Activated CD4-positive, alpha-beta T cell treated with anti-CD3 and anti-CD28 coated beads, Interleukin-2, Interleukin-4, amounts not matched to agents 100 ng/mL and 50 ng/mL, durations not matched to agents 16 hours and 8 hours (primary cell): ENCODE results near the gene CPLX3.

Source experiments
- DNase-seq: peaks from one replicate; pipeline ENCODE4 v3.0.0-alpha.2; 2020; ENCODE audit warnings: low spot score

The CPLX3 gene

DNA sequence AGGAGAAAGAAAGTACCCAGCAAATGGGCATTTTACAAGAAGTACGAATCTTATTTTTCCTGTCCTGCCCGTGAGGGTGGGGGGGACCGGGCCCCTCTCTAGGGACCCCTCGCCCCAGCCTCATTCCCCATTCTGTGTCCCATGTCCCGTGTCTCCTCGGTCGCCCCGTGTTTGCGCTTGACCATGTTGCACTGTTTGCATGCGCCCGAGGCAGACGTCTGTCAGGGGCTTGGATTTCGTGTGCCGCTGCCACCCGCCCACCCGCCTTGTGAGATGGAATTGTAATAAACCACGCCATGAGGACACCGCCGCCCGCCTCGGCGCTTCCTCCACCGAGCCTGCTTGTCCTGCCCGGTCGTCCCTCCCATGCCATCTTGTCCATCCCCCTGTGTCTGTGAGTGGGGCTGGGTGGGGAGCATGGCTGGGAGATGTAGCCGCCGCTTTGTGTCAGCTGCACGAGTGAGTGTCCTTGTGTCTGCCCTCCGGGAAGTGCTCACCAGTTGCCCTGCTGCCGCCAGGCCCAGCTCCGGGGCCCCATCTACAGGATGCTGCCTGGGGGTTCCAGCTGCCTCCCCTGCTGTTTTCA lies 23.5 kb upstream of the CPLX3 start:
- no peak for DNase-seq

DNA sequence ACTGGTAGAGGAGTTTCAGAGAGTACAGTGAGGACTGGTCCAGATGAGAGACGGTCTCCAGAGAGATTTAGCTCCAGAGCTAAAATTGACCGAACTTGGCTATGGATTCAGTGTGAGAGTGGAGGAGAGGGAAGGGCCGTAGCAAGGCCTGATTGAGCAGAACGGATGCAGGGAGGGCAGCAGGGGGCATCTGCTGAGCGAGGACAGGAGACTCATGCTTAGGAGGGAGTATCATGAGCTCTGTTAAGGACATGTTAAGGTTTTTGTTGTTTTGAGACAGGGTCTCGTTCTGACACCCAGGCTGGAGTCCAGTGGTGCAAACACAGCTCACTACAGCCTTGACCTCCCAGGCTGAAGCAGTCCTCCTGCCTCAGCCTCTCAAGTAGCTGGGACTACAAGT lies 21.5 kb upstream of the CPLX3 start:
- DNase-seq, result no peak

DNA sequence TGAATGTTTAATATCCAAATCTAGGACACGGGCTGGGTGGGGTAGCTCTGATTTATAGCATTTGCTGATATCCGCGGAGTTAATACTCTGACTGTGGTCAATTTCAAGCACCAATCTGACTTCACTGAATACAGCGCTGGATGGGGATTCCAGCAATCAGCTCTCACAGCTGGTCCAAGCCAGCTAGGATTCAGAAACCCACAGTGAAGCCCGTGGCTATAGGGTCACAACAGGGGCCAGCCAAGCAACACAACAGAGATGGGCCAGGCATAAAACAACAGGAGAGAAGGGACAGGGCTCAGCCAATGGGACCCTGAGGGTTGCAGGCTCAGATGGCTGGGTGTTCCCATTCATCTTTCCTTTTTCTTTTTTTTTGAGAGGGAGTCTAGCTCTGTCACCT lies 19.1 kb upstream of the CPLX3 start:
- no peak for DNase-seq

DNA sequence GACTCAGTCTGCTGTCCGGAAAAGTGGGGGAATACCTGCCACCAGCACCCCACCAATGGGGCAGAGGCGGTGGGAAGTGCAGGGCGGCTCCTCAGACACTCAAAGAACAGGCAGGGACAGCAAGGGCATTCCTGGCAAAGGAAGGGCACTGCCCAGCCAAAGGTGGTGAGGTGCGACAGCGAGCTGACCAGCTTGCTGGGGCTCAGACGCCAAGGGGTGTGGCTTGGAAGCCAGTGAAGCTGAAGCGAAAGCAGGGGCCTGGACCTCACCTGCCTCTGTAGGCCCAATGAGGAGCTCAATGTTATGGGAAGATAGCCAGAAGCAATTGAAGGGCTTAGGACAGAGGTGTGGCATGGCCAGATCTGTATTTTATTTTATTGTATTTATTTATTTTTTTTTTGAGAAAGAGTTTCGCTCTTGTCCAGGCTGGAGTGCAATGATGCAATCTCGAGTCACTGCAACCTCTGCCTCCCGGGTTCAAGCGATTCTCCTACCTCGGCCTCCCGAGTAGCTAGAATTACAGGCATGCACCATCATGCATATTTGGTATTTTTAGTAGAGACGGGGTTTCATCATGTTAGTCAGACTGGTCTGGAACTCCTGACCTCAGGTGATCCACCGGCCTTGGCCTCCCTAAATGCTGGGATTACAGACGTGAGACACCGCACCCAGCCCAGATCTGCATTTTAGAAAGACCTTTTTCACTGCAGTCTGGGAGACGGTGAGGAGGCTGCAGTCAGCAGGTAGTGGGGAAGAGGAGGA lies 18.2 kb upstream of the CPLX3 start:
- DNase-seq, result no peak

DNA sequence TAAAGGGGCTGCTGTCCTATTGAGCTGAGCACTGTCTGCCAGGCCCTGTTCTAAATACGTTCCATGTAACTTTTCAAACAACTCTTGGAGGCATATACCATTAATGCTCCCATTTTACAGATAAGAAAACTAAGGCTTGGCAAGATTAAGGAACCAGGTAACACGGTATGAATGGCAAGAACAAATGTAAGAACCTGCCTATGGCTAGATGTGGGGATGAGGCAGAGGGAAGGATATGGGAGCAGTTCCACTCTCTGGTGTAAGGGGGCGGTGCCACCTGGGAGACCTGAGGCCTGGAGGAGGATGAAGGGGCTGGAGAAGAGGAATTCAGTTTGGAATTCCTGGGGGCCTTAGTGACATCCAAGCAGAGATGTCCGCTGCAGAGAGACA lies 17.6 kb upstream of the CPLX3 start:
- no peak for DNase-seq

DNA sequence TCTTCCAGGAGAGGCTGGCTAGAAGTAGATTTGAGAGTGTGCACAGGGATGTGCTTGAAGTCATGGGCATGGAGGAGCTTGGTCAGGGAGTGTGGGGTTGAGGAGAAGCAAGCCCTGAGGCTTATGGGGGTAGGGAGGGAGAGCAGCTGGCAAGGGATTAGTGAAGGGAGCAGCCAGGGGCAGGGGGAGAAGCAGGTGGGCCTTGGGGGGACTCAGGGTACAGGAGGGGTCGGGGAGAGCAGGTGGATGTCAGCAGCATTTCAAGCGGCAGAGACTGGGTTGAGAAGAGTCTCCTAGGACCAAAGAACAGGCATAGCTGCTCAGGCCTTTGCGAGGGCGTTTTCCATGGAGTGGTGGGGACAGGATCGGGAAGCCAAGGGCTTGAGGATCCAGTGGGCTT lies 17.2 kb upstream of the CPLX3 start:
- DNase-seq, result no peak

DNA sequence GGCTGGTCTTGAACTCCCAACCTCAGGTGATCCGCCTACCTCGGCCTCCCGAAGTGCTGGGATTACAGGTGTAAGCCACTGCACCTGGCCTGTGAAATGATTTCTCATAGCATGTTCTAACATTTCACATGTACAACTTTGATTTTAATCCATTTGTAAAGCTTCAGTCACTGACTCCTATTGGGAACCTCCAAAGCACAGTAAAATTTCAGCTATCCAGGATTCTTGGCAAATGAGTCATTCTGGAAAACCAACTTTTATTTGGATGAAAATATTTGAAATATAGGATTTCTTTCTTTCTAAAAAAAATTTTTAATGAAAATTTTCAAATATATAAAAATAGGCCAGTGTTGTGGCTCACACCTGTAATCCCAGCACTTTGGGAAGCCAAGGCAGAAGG lies 16.5 kb upstream of the CPLX3 start:
- DNase-seq, result no peak

DNA sequence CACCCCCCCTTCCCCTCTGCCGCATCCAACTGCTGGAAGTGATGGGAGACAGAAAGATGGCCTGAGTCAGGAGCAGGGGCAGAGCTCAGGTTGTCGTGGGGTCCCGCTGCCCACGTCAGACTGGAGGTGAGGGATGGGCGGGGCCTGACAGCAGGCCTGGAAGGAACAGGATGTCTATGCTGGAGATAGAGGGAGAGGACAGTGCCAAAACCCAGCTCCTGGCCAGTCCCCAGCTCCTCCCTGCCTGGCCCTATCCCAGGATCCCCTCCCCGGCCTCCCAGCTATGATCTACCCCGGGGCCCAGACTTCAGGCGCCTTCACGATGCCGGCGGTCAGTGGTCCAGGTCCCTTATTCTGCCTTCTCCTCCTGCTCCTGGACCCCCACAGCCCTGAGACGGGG lies 13.9 kb upstream of the CPLX3 start, which contains the start of gene LMAN1L:
Gene LMAN1L (plus strand): TSS at position 303 of the 400 bp plus-strand sequence. CDS start 20 bp downstream, at position 323.
- no peak for DNase-seq

DNA sequence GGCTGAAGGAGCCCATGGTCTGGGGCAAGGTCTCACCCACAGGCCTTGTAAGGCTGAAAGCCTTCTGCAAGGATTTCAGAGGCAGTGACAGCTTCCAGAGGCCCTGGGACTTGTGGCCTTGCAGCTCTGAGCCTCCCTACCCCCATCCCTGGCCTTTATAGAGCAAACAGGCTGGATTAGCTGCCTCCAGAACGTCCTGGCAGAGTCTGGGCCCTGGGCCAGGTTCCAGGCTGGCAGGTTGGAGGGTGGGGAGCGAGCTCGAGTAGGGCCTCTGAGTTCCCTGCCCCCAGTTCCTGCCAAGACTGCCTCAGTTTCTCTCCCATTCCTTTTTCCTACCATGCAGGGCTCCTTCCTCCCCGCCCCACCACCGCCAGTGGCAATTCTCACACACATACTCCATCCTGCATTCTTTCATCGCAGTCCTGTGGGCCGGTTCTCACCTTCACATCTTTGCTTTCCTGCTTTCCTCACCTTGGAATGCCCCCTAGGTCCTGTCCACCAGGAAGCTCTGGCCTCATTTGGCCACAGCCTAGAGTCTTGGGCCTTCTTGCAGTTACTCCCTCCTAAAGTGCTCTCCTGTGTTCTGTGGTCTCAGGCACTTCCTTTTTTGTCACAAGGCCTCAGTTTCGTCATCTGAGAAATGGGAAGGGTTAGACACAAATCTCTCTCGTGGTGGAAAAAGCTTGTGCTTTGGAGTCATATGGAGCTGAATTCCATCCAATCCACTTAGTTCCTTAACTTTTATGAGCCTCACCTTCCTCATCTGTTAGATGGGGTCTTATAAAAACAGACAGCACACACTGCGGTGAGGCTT lies 11.1 kb upstream of the CPLX3 start:
- no peak for DNase-seq

DNA sequence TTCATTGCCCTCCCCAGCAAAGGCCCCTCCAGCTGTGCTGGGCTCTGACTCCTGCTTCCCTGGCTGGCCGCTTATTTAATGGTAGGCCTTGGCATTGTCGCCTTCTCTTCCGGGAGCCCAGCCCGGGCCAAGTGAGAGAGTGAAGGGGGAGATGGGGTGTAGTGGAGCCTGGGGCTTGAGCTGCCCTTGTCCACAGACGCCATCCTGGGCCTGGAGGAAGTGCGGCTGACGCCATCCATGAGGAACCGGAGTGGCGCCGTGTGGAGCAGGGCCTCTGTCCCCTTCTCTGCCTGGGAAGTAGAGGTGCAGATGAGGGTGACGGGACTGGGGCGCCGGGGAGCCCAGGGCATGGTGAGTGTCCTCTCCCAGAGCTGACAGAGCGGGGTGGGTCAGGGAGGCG lies 10.5 kb upstream of the CPLX3 start:
- DNase-seq, result no peak

DNA sequence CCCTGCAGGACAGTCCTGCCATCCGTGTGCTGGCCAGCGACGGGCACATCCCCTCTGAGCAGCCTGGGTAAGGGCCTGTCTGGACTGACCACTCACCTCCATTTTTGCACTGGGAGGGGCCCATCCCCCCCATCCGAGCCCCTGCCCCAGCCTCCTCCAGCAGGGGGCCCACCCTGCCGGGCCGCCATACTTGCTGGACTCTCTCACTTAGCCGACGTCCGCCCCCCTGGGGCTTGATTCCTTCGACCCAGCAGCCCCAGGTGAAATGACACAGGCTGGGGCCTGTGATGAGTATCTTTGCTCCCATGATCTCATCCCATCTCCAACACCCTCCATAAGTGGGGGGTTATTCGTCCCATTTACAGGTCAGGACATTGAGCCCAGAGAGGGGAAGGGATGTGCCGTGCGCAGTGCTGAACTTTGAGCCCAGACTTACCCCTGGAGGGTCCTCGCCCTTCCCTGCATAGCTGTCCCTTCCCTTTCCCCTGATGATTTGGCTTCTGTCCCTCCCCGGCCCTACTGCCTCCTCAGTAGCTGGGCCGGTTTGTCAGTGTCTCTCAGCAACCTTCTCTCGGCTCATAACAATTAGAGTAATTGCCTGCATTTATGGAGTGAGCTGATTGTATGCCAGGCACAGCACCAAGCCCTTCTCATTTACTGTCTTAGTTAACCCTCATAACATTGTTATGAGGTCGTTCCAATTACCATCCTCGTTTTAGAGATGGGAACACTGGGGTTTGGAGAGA lies 9.6 kb upstream of the CPLX3 start:
- DNase-seq, result no peak

DNA sequence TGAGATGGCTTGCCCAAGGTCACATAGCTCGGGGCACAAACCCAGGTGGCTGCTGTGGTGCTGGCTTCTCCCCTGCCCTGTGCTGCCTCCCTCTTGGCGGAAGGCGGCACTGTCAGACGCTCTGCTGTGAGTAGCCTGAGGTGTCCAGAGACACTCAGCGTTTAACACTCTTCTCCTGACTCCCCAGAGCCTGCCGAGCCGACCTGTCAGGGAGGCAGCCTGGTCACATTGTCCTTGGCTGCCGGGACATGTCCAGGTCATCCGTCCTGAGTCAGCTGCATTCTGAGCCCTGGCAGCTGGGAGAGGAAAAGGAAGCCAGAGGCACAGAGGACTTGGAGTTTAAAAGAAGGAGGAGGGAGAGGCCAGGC lies 9.1 kb upstream of the CPLX3 start:
- no peak for DNase-seq

DNA sequence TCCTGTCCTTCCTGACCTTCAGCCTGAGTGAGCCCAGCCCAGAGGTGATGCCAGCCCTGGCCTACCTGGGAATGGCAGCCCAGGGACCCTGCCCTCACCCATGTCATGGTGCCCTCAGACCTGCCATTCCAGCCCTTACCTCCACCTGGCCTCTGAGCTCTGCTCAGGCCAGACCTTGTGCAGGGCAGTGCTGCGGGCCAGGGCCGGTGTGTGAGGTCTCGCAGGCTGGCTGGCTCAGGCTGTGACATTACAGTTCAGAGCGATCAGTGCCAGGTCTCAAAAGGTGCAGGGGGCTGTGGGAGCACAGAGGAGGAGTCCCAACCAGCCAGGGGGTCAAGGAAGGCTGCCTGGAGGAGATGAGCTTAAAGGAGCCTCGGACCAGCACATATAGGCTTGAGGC lies 6.4 kb upstream of the CPLX3 start:
- no peak for DNase-seq

DNA sequence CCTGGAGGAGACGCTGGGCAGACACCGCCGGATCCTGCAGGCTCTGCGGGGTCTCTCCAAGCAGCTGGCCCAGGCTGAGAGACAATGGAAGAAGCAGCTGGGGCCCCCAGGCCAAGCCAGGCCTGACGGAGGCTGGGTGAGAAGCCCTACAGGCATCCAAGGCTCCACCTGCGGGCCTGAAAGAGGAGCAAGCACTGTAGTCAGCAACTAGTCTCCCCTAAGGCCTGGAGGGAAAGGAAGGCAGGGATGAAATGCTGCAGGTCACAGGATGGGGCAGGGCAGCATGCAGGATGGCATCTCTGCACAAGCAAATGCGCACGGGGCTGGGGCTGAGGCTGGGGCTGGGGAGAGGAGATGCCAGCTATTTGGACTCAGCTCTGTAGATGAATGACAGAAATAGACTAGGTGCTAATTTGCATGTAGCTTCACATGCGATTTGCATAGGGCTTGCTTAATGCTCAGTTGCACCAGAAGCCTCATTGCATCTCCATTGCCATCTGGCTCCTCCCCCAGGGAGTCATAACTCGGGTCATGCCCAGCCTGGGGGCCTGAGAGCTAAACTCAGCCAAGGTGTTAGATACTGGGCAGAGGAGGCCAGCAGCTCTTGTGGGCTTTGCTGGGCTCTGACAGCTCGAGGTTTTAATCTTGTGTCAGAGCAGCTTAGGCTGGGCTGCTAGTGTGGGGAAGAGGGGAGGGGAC lies 5.2 kb upstream of the CPLX3 start:
- no peak for DNase-seq

DNA sequence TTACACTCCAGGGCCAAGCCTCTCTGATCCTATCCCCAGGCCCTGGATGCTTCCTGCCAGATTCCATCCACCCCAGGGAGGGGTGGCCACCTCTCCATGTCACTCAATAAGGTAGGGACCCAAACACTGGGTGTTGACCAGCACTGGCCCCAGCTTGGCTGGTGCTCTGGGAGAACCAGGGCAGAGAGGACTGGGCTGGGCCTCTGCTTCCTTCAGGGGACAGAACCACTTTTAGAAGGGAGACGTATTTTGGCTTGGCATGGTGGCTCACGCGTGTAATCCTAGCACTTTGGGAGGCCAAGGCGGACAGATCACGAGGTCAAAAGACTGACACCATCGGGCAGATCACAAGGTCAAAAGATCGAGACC lies 4.7 kb upstream of the CPLX3 start:
- DNase-seq, result no peak

DNA sequence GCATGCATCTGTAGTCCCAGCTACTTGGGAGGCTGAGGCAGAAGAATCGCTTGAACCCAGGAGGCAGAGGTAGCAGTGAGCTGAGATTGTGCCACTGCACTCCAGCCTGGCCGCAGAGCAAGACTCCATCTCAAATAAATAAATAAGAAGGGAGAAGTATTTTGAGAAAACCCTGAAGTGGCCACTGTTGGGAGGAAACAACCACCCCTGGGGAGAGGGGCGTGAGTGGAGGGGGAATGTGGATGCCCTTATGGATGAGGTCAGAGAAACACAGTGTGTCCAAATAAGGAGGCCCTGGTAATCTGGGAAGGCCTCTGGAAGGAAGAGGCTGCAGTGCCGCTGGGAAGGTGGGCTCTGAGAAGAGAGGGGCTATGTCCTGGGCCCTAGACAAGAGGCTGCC lies 4.2 kb upstream of the CPLX3 start:
- no peak for DNase-seq

DNA sequence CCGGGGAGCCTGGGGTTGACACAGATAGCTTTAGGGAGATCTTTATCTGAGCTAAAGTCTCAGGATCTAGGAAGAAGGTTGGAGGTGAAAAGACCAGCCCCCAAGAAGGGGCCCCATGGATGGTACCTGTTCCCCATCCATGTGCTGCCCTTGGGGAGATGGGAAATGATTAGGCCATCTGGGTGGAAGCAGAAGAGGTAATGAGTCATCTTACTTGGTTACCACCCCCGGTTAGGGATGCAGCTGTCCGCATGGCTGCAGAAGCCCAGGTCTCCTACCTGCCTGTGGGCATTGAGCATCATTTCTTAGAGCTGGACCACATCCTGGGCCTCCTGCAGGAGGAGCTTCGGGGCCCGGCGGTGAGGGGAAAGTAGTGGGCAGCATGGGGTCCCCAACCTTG lies 3.1 kb upstream of the CPLX3 start:
- no peak for DNase-seq

DNA sequence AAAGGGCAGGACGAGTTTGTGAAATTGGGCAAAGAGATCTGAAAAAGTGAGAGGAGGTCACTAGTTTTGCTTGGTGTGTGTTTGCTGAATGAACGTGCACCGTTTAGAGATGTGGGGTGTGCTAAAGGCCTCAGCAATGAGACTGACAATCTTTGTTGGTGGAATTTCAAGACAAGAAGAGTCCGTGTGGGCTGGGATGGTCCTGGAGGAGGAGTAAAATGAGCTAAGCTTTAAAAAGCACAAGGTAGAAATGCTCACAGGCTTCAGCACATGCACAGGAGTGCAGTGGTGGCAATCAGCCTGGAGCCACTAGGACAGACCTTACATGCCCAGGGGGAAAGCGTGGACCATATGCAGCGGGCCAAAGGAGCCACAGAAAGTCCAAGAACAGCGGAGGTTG lies 1.5 kb upstream of the CPLX3 start:
- DNase-seq, result no peak

DNA sequence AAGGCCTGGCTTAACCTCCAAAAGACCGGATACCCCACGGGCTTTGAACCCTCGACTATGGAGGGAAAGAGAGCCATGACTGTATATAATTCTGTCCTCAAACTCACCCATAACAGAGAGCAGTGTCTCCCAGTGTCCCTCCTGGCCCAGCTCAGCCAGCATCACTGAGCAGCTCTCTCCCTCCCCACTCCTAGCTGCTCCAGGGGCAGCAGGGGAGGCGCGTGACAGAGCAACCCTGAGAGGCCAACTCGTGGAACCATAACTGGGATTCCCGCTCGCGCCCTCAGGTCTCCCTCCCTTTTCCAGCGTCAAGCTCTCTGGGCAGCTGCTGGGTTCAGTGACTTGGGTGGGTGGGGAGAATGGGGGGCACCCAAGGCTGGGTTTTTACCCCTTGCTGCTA lies 561 bp upstream of the CPLX3 start:
- no peak for DNase-seq

DNA sequence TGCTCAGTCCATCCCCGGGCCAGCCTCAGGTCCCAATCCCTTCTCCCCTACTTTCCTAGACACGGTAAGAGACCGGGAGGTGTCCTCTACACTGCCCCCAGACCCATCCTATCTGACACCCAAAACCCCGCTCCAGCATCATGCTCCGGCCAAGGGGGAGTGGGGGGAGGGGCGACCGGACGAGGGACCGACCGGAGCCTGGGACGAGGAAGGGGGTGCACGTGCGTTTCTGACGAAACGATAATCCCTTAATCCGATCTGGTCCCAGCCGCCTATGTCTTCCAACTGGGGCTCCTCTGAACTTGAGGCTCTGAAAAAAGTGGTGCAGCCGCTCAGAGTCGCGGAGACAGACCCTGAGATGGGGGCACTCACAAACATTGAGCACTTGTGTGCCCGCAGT lies 494 bp downstream of the CPLX3 start:
- DNase-seq, result no peak

DNA sequence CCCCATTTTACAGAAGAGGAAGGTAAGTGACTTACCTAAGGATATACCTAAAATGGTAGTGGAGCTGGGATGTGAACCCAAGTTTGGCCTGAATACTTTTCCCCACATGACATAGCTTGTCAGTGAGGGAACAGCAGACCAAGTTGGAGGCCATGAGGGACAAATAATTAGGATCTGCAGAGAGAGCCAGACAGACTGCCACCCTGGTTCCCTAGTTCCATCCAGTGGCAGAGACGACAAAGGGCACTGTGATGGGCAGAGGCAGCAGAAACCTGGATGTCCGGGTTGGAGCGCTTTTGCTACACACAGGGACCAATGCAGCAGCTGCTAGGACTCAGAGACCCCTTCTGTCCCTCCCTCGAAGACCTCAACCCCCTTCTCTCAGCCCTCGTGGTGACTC lies 1.2 kb downstream of the CPLX3 start:
- no peak for DNase-seq

DNA sequence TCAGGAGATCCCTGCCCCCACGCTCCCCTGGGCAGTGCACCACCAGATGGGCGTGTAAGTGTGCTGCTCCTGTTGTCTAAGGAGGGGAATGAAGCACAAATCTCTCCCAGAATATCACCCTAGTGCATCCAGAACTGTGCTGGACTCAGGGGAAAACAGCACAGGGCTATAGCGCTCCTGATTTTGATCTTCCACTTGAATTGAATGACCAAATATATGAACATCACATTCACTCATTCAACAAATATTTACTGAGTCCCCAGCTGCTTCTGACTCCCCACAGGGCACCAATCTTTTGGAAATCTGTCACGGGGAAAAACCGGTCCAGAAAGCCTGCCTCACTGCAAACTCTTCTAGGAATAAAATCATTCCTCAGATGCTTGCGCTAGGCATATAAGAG lies 2.4 kb downstream of the CPLX3 start:
- no peak for DNase-seq
